HFFc6 (cell line): ENCODE results near the gene BLMH. TPM values are rescaled to one million over a fixed set of nuclear protein-coding genes. Genes with fewer than 3 reads are reported as not detected.

Source experiments
- DNase-seq: peaks from one replicate; pipeline ENCODE4 v3.0.0-alpha.2; 2018
- H3K27ac Mint-ChIP-seq: 2 replicates; pipeline ENCODE4 v1.8.0; 2020; ENCODE audit warnings: mild to moderate bottlenecking, mixed read lengths
- H3K27me3 Mint-ChIP-seq: 2 replicates; pipeline ENCODE4 v1.8.0; 2021; ENCODE audit warnings: mild to moderate bottlenecking, moderate library complexity, mixed read lengths; ENCODE audit not compliant: insufficient read depth
- H3K36me3 Mint-ChIP-seq: 2 replicates; pipeline ENCODE4 v1.8.0; 2021; ENCODE audit warnings: low read depth, mixed read lengths
- H3K4me1 Mint-ChIP-seq: 2 replicates; pipeline ENCODE4 v1.8.0; 2020; ENCODE audit warnings: low read depth, mixed read lengths
- H3K4me3 Mint-ChIP-seq: 2 replicates; pipeline ENCODE4 v1.8.0; 2020; ENCODE audit warnings: mild to moderate bottlenecking, moderate library complexity, mixed read lengths
- H3K9me3 Mint-ChIP-seq: 2 replicates; pipeline ENCODE4 v1.8.0; 2020; ENCODE audit warnings: mild to moderate bottlenecking, mixed read lengths
- total RNA-seq, 6 experiments: library from RNA; stranded (reverse); fragmentation: NEBNext Ultra II Directional; extraction: Animal tissue kit (Norgen Biotek cat#: 25700); gene quantifications; 2 replicates in 1 of 6; 3 replicates in 5 of 6; pipeline ENCODE4 v1.2.3, GENCODE V29; 2021
- TF ChIP-seq, protein P1 (sequence below): fragments of 200-600 bp; sonication (generic); IDR thresholded peaks from 2 replicates; pipeline ENCODE4 v1.5.0; 2021; ENCODE audit warnings: antibody characterized with exemption, mild to moderate bottlenecking

BLMH gene
- total RNA-seq, 6 experiments from 2014 or later: 20.0 to 24.6 (median 22.4) TPM

DNA sequence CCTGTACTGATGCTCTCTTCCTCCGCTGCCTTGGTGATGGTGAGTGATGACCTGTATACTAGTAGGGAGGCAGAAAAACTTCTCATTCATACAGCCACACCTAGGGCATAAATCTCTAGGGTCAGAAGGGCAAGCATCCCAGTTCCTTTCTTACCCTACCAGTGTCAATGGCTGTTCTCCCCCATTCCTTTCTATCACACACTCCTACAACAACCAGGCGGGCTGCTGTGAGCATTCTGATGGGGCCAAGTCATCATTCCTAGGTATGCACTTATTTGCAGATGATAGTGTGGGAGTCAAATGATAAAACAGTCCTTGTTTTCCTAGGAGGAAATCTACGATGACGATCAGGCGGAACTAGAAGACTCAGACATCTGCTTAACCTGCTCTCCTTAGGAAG, 42.3 kb downstream of the BLMH start:
- Mint-ChIP-seq H3K36me3 (peaks cover 50% of the 10 kb centered on the region), H3K27ac (no peak overlapping the region), H3K4me3 (no peak overlapping the region), H3K27me3 (peaks cover 2% of the 10 kb centered on the region; the same call in 1 of the 2 replicates), H3K9me3 (no peaks in the 10 kb centered on the region), H3K4me1 (peaks cover 35% of the 10 kb centered on the region)
- TF ChIP-seq, protein P1, sequence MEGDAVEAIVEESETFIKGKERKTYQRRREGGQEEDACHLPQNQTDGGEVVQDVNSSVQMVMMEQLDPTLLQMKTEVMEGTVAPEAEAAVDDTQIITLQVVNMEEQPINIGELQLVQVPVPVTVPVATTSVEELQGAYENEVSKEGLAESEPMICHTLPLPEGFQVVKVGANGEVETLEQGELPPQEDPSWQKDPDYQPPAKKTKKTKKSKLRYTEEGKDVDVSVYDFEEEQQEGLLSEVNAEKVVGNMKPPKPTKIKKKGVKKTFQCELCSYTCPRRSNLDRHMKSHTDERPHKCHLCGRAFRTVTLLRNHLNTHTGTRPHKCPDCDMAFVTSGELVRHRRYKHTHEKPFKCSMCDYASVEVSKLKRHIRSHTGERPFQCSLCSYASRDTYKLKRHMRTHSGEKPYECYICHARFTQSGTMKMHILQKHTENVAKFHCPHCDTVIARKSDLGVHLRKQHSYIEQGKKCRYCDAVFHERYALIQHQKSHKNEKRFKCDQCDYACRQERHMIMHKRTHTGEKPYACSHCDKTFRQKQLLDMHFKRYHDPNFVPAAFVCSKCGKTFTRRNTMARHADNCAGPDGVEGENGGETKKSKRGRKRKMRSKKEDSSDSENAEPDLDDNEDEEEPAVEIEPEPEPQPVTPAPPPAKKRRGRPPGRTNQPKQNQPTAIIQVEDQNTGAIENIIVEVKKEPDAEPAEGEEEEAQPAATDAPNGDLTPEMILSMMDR: no peak
- DNase-seq: no peak

DNA sequence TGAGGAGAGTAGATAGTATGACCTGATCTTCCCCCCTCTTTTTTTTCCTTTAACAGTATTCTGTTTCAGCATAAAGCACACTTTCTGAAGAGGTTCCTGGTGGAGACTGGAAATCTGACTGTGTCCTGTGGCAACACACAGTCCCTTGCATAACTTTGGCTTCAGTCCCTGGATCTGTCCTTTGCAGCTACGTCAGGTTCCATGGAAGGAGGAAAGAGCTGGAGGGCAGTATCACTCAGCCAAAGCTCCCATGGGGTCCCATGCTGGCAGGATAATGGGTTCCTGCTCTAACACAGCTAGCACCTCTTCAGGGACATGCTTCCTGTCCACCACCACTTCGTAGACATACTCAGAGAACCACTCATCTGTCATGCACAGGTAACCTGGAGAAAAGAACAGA, 43.0 kb downstream of the BLMH start:
- DNase-seq: no peak
- H3K27me3 Mint-ChIP-seq: peaks cover 2% of the 10 kb centered on the region; the same call in 1 of the 2 replicates
- H3K4me1 Mint-ChIP-seq: peaks cover 41% of the 10 kb centered on the region
- H3K36me3 Mint-ChIP-seq: peaks cover 51% of the 10 kb centered on the region
- no peak overlapping the region for H3K4me3 Mint-ChIP-seq
- no peaks in the 10 kb centered on the region for H3K9me3 Mint-ChIP-seq
- TF ChIP-seq, protein P1: no peak
- no peak overlapping the region for H3K27ac Mint-ChIP-seq

DNA sequence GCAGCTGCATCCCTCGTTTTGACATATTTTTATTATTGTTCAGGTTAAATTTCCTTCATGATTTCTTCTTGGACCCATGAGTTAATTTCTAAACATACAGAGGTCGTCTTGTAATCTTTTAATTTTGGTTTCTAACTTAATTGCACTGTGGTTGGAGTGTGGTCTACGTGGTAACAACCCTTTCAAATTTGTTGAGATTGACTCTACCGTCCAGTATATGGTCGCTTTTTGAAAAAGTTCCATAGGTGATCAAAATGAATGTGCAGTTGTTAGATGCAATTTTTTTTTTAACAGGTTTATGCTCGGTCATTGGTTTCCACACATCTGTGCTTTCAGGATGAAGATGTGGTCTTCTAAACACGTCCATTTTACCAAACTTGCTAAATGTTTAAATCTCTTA, 45.3 kb downstream of the BLMH start:
- peaks cover 2% of the 10 kb centered on the region for H3K27me3 Mint-ChIP-seq
- H3K9me3 Mint-ChIP-seq: no peaks in the 10 kb centered on the region
- H3K36me3 Mint-ChIP-seq: peaks cover 57% of the 10 kb centered on the region
- no peak overlapping the region for H3K4me3 Mint-ChIP-seq
- TF ChIP-seq, protein P1: no peak
- no peak overlapping the region for H3K27ac Mint-ChIP-seq
- no peak for DNase-seq
- H3K4me1 Mint-ChIP-seq: peaks cover 47% of the 10 kb centered on the region

DNA sequence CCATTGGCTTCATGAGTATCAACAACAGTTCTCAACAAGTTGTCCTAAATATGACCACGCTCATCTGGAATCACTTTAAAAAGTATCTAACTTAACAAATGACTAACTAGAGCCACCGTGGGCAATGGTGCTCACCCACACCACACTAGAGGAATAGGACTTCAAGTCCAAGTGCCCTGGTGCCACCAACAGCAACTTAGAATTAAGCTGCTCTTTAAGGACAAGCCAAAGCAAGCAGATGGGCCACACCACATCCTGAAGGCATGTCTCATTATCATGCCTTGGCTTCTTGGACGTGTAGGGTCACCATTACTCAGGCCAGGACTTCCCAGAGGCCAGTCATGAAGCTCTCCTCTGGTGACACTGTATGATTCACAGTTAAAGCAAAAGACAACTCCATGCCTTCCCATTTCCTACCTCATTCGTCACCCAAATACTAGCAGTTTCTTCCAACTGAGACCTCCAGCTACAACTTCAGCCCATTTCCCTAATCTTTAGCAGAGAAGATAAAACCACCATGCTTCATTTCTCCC, 46.8 kb downstream of the BLMH start:
- Mint-ChIP-seq H3K36me3 (peaks cover 42% of the 10 kb centered on the region), H3K4me3 (peak overlapping the region; percentile 60), H3K4me1 (peaks cover 41% of the 10 kb centered on the region), H3K27ac (peak overlapping the region; percentile 94), H3K27me3 (peaks cover 2% of the 10 kb centered on the region), H3K9me3 (no peaks in the 10 kb centered on the region)
- peak; percentile 91 for DNase-seq
- TF ChIP-seq, protein P1: no peak

DNA sequence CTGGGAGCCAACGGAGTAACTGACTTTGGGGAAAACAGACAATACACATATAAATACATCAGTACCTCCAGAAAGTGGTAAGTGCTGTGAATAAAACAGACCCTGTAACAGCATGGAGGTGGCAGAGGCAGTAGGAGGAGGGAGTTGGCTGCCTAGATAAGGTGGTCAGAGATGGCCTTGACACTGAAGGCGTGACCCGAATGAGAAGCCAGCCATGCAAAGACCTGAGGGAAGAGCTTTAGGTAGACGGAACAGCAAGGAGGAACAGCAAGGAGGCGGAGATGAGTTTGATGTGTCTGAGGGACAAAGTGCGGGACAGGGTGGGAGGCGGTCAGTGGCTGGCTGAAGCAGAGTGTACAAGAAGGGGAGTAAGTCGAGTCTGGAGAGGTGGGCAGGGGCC, 48.2 kb downstream of the BLMH start:
- no peaks in the 10 kb centered on the region for H3K9me3 Mint-ChIP-seq
- no peak for DNase-seq
- peaks cover 29% of the 10 kb centered on the region for H3K36me3 Mint-ChIP-seq
- H3K27me3 Mint-ChIP-seq: peaks cover 2% of the 10 kb centered on the region
- H3K27ac Mint-ChIP-seq: peak overlapping the region; percentile 63
- TF ChIP-seq, protein P1: no peak
- H3K4me3 Mint-ChIP-seq: peak overlapping the region; percentile 14; the same call in 1 of the 2 replicates
- peaks cover 33% of the 10 kb centered on the region for H3K4me1 Mint-ChIP-seq

DNA sequence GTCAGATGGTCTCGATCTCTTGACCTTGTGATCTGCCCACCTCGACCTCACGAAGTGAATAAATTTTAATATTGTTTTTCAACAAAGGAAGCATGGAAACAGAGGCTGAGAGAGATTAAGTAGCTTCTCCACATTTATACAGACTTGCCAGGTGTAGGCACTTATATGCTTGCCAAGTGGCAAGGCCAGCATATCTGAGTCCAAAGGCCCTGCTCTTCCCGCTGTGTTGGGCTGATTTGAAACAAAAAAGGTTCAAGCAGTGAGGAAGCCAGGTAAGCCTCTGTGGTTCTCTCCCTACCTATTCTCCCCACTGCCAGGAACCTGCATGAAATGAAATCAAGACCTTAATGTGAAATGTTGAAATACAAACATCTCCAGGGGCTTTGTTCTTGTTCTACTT, 48.7 kb downstream of the BLMH start:
- Mint-ChIP-seq H3K36me3 (peaks cover 23% of the 10 kb centered on the region), H3K27me3 (no peaks in the 10 kb centered on the region; the same call in none of the 2 replicates), H3K9me3 (no peaks in the 10 kb centered on the region), H3K4me3 (no peak overlapping the region), H3K27ac (no peak overlapping the region), H3K4me1 (peaks cover 33% of the 10 kb centered on the region)
- no peak for DNase-seq
- TF ChIP-seq, protein P1: no peak
